ENCODE results near the gene MXD4. TPM values are rescaled to one million over a fixed set of nuclear protein-coding genes. Genes with fewer than 3 reads are reported as not detected.
"Not testable (repeated sequence)": the region's sequence is repeated elsewhere in the genome, so short reads cannot be mapped to it uniquely, and the experiment has no call there.

Gene MXD4
- total RNA-seq, 1 donor from 2014 or later, result 30.1 TPM

GRCh38 chr4:2221378-2221777 is 40.5 kb downstream of the MXD4 start:
- DNase-seq (ENCODE audit: low spot score), result not testable (repeated sequence)

GRCh38 chr4:2220016-2220630 is 41.8 kb downstream of the MXD4 start:
- peak; percentile 79 for DNase-seq (ENCODE audit: low spot score)

- DNase-seq (ENCODE audit: low spot score), result no peak
Observed at GRCh38 chr4:2219233-2219760, 42.6 kb downstream of the MXD4 start.

- no peak for DNase-seq (ENCODE audit: low spot score)
Observed at GRCh38 chr4:2218436-2218835, 43.5 kb downstream of the MXD4 start.

- DNase-seq (ENCODE audit: low spot score), result no peak
Observed at GRCh38 chr4:2217726-2218125, 44.2 kb downstream of the MXD4 start.

- no peak for DNase-seq (ENCODE audit: low spot score)
Observed at GRCh38 chr4:2212831-2213230, 49.1 kb downstream of the MXD4 start.

- not testable (repeated sequence) for DNase-seq (ENCODE audit: low spot score)
Observed at GRCh38 chr4:2202789-2203188, 59.1 kb downstream of the MXD4 start.

Other genes starting within 250 kb of the MXD4 start
- 0.48 TPM for gene NAT8L, start 202.8 kb downstream of the MXD4 start, total RNA-seq (ENCODE audit: insufficient read depth, low replicate concordance)
- 17.1 TPM for gene HAUS3, start 20.0 kb downstream of the MXD4 start, total RNA-seq (ENCODE audit: insufficient read depth, low replicate concordance)
- 8.4 TPM for gene POLN, start 20.0 kb downstream of the MXD4 start, total RNA-seq (ENCODE audit: insufficient read depth, low replicate concordance)
- 6.3 TPM for gene ZFYVE28, start 156.5 kb upstream of the MXD4 start, total RNA-seq (ENCODE audit: insufficient read depth, low replicate concordance)
- not detected for gene CFAP99, start 156.8 kb upstream of the MXD4 start, total RNA-seq (ENCODE audit: insufficient read depth, low replicate concordance)
- 40.7 TPM for gene RNF4, start 207.0 kb upstream of the MXD4 start, total RNA-seq (ENCODE audit: insufficient read depth, low replicate concordance)

Data from umbilical cord (tissue), 2 donors.